ENCODE data around the gene POLR2F. TPM values are rescaled to one million over a fixed set of nuclear protein-coding genes. Genes with fewer than 3 reads are reported as not detected.
"Not testable (repeated sequence)": the region's sequence is repeated elsewhere in the genome, so short reads cannot be mapped to it uniquely, and the experiment has no call there.

The POLR2F gene
- total RNA-seq, 1 experiment from 2014 or later: 116 TPM

GRCh38 chr22:37943136-37943824 lies 10.2 kb upstream of the POLR2F start:
- no peak for DNase-seq
- peaks cover 44% of the 10 kb centered on the region for H3K36me3 Mint-ChIP-seq (ENCODE audit: insufficient read depth, unreplicated experiment)
- no peaks in the 10 kb centered on the region for H3K27me3 ChIP-seq (replicated peaks; ENCODE audit: control insufficient read depth, insufficient read depth, low read length)
- no TSS peak for BruUV-seq (replicated peaks)
- ChIA-PET POLR2A (no interaction called here), CTCF (no interaction called here)
- H3K9me3 Mint-ChIP-seq (ENCODE audit: unreplicated experiment): no peaks in the 10 kb centered on the region
- H3K4me1 Mint-ChIP-seq (ENCODE audit: low read depth, unreplicated experiment): no peaks in the 10 kb centered on the region
- no peaks in the 10 kb centered on the region for H3K36me3 ChIP-seq (ENCODE audit: control insufficient read depth, insufficient read depth, low read length)
- no peak overlapping the region for H3K27ac Mint-ChIP-seq (ENCODE audit: unreplicated experiment)
- intact Hi-C loops (cut with micrococcal nuclease; ENCODE audit: unreplicated experiment): no loop called here
- no peak for TF ChIP-seq CTCF (IDR thresholded peaks at IDR 0.05; ENCODE audit: insufficient read depth in 1 of 2, low read depth in 1 of 2, low read length in 1 of 2, severe bottlenecking in 1 of 2, unreplicated experiment in 1 of 2)
- no peak overlapping the region for H3K4me3 ChIP-seq (ENCODE audit: low read depth, low read length)
- H3K4me3 Mint-ChIP-seq (ENCODE audit: unreplicated experiment): no peak overlapping the region
- H3K9me3 ChIP-seq: no peaks in the 10 kb centered on the region
- no peaks in the 10 kb centered on the region for H3K27me3 Mint-ChIP-seq (ENCODE audit: insufficient read depth, unreplicated experiment)
- no peaks in the 10 kb centered on the region for H3K4me1 ChIP-seq

GRCh38 chr22:37943825-37944198 lies 9.7 kb upstream of the POLR2F start:
- no peaks in the 10 kb centered on the region for H3K9me3 Mint-ChIP-seq (ENCODE audit: unreplicated experiment)
- H3K27ac Mint-ChIP-seq (ENCODE audit: unreplicated experiment): no peak overlapping the region
- Histone ChIP-seq H3K36me3 (ENCODE audit: control insufficient read depth, insufficient read depth, low read length) (no peaks in the 10 kb centered on the region), H3K4me1 (no peaks in the 10 kb centered on the region), H3K9me3 (no peaks in the 10 kb centered on the region), H3K27me3 (replicated peaks; ENCODE audit: control insufficient read depth, insufficient read depth, low read length) (no peaks in the 10 kb centered on the region), H3K4me3 (ENCODE audit: low read depth, low read length) (no peak overlapping the region)
- CTCF ChIA-PET: no interaction called here
- POLR2A ChIA-PET: no interaction called here
- H3K36me3 Mint-ChIP-seq (ENCODE audit: insufficient read depth, unreplicated experiment): peaks cover 38% of the 10 kb centered on the region
- BruUV-seq (replicated peaks): TSS peak; percentile 17
- no peaks in the 10 kb centered on the region for H3K4me1 Mint-ChIP-seq (ENCODE audit: low read depth, unreplicated experiment)
- no peak overlapping the region for H3K4me3 Mint-ChIP-seq (ENCODE audit: unreplicated experiment)
- DNase-seq: no peak
- H3K27me3 Mint-ChIP-seq (ENCODE audit: insufficient read depth, unreplicated experiment): no peaks in the 10 kb centered on the region
- TF ChIP-seq CTCF (IDR thresholded peaks at IDR 0.05; ENCODE audit: insufficient read depth in 1 of 2, low read depth in 1 of 2, low read length in 1 of 2, severe bottlenecking in 1 of 2, unreplicated experiment in 1 of 2): no peak
- intact Hi-C loops (cut with micrococcal nuclease; ENCODE audit: unreplicated experiment): no loop called here

DNA sequence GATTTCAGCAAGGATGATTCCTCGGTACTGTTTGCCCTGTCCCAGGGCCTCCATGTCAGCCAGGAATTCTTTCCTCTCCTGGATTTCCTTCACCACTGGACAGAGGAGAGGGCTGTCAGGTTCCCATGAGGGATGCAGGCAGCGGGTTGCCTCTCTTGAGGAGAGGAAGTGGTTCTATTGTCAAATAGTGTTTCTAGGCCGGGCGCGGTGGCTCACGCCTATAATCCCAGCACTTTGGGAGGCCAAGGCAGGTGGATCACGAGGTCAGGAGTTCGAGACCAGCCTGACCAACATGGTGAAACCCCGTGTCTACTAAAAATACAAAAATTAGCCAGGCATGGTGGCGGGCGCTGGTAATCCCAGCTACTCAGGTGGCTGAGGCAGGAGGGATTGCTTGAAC lies 9.1 kb upstream of the POLR2F start:
- intact Hi-C loops (cut with micrococcal nuclease; ENCODE audit: unreplicated experiment); H3K36me3 ChIP-seq (ENCODE audit: control insufficient read depth, insufficient read depth, low read length); CTCF ChIA-PET; DNase-seq; H3K27me3 Mint-ChIP-seq (ENCODE audit: insufficient read depth, unreplicated experiment); H3K4me1 ChIP-seq; BruUV-seq (replicated peaks); H3K9me3 ChIP-seq; H3K4me3 ChIP-seq (ENCODE audit: low read depth, low read length); H3K27ac Mint-ChIP-seq (ENCODE audit: unreplicated experiment); POLR2A ChIA-PET; H3K27me3 ChIP-seq (replicated peaks; ENCODE audit: control insufficient read depth, insufficient read depth, low read length); H3K4me1 Mint-ChIP-seq (ENCODE audit: low read depth, unreplicated experiment); H3K9me3 Mint-ChIP-seq (ENCODE audit: unreplicated experiment); H3K4me3 Mint-ChIP-seq (ENCODE audit: unreplicated experiment): not testable (repeated sequence)
- H3K36me3 Mint-ChIP-seq (ENCODE audit: insufficient read depth, unreplicated experiment): peaks cover 33% of the 10 kb centered on the region

DNA sequence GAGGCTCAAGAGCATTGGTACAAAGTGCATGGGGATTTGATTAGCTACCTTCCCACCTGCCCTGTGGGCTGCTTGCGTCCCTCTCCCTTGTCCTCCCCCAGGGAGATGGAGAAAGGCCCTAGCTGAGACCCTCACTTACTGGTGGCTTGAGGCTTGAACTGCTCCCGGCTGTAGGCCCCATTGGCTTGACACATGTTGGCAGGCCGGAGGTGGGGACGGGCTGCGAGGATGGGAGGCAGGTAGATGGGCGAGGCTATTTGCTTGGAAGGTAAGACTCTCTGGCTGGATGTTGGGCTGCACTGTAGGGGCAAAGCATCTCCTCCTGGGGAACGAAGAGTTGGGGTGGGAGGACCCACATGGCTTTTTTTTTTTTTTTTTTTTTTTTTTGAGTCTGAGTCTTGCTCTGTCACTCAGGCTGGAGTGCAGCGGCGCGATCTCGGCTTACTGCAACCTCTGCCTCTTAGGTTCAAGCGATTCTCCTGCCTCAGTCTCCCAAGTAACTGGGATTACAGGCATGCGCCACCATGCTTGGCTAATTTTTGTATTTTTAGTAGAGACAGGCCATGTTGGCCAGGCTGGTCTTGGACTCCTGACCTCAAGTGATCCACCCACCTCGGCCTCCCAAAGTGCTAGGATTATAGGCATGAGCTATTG lies 6.2 kb upstream of the POLR2F start:
- H3K27ac Mint-ChIP-seq (ENCODE audit: unreplicated experiment); H3K4me1 Mint-ChIP-seq (ENCODE audit: low read depth, unreplicated experiment); BruUV-seq (replicated peaks); H3K4me3 Mint-ChIP-seq (ENCODE audit: unreplicated experiment); H3K36me3 ChIP-seq (ENCODE audit: control insufficient read depth, insufficient read depth, low read length); H3K9me3 ChIP-seq; H3K27me3 ChIP-seq (replicated peaks; ENCODE audit: control insufficient read depth, insufficient read depth, low read length); intact Hi-C loops (cut with micrococcal nuclease; ENCODE audit: unreplicated experiment); H3K4me3 ChIP-seq (ENCODE audit: low read depth, low read length); H3K27me3 Mint-ChIP-seq (ENCODE audit: insufficient read depth, unreplicated experiment); H3K4me1 ChIP-seq; DNase-seq; H3K36me3 Mint-ChIP-seq (ENCODE audit: insufficient read depth, unreplicated experiment); H3K9me3 Mint-ChIP-seq (ENCODE audit: unreplicated experiment): not testable (repeated sequence)
- ChIA-PET CTCF (interaction anchor here (0.6 to 1.0 kb wide), 3 partner anchors 13 to 41 kb away, joined by 3 to 5 read pairs (median 5); partner anchors contain the start of gene MICALL1), POLR2A (interaction anchor here (0.6 kb wide), 1 partner anchor 537 kb away, joined by 6 read pairs; no protein-coding TSS in a partner anchor)

All from Caco-2 (cell line).